Measurements from ENCODE around the gene AJUBA.

GRCh38 chr14:22928237-22929103, 53.9 kb downstream of the AJUBA start:
- TF ChIP-seq CTCF (conservative IDR thresholded peaks at IDR 0.05): no peak
- TF ChIP-seq EZH2 (IDR thresholded peaks at IDR 0.05; ENCODE audit: low read depth): no peak
